Left ventricle myocardium inferior (tissue), 1 donor: ENCODE measurements around the gene GABRG3. TPM values are rescaled to one million over a fixed set of nuclear protein-coding genes. Genes with fewer than 3 reads are reported as not detected.

Source experiments
- DNase-seq: peaks from one replicate; pipeline ENCODE4 v3.0.0-alpha.2; 2020
- H3K27ac ChIP-seq: fragments of 200-600 bp; replicated peaks from 2 replicates; pipeline ENCODE4 v1.8.0; 2021
- H3K27me3 ChIP-seq: fragments of 200-600 bp; 2 replicates; pipeline ENCODE4 v1.8.0; 2021; ENCODE audit warnings: low read depth
- H3K36me3 ChIP-seq: fragments of 200-600 bp; 2 replicates; pipeline ENCODE4 v1.8.0; 2021
- H3K4me1 ChIP-seq: fragments of 200-600 bp; 2 replicates; pipeline ENCODE4 v1.8.0; 2021
- H3K4me3 ChIP-seq: fragments of 200-600 bp; 2 replicates; pipeline ENCODE4 v1.8.0; 2021; ENCODE audit warnings: mild to moderate bottlenecking, moderate library complexity
- H3K9me3 ChIP-seq: fragments of 200-600 bp; replicated peaks from 2 replicates; pipeline ENCODE4 v1.8.0; 2021
- CTCF ChIP-seq: fragments of 200-600 bp; IDR thresholded peaks from 2 replicates; pipeline ENCODE4 v1.8.0; 2021; ENCODE audit warnings: antibody characterized with exemption, mild to moderate bottlenecking, borderline replicate concordance
- intact Hi-C: fragments of 100-400 bp; cut with micrococcal nuclease; formaldehyde crosslinking; loops from one replicate; pipeline ENCODE4 v1.11.0; 2022
- total RNA-seq: library from RNA; stranded (reverse); fragmentation: NEBNext Ultra II Directional; extraction: Animal tissue kit (Norgen Biotek cat#: 25700); gene quantifications from one replicate; pipeline ENCODE4 v1.2.1, GENCODE V29; 2021
- donor health status: DM: no; HTN: yes; CAD: no; lungs with severe emphysema.

Gene GABRG3
- total RNA-seq, 1 donor from 2014 or later, result not detected

GRCh38 chr15:26934848-26935247 lies 36.1 kb upstream of the GABRG3 start:
- intact Hi-C loops, result no loop called here

GRCh38 chr15:26935322-26935721 lies 35.7 kb upstream of the GABRG3 start:
- Histone ChIP-seq H3K27ac (no peak overlapping the region), H3K4me3 (no peak overlapping the region), H3K4me1 (no peaks in the 10 kb centered on the region), H3K9me3 (no peaks in the 10 kb centered on the region), H3K27me3 (peaks cover 6% of the 10 kb centered on the region), H3K36me3 (no peaks in the 10 kb centered on the region)
- TF ChIP-seq CTCF, result no peak
- intact Hi-C loops, result no loop called here
- DNase-seq, result no peak

More at GRCh38 chr15:26934848-26935247, 36.1 kb upstream of the GABRG3 start:
- TF ChIP-seq CTCF, result no peak
- Histone ChIP-seq H3K4me3 (no peak overlapping the region), H3K27ac (no peak overlapping the region), H3K36me3 (no peaks in the 10 kb centered on the region), H3K27me3 (peaks cover 6% of the 10 kb centered on the region), H3K4me1 (no peaks in the 10 kb centered on the region), H3K9me3 (no peaks in the 10 kb centered on the region)
- DNase-seq, result no peak

- Histone ChIP-seq H3K4me1 (no peaks in the 10 kb centered on the region), H3K9me3 (no peaks in the 10 kb centered on the region), H3K36me3 (no peaks in the 10 kb centered on the region), H3K27ac (no peak overlapping the region), H3K4me3 (no peak overlapping the region), H3K27me3 (peaks cover 6% of the 10 kb centered on the region)
- TF ChIP-seq CTCF, result no peak
- intact Hi-C loops, result no loop called here
- no peak for DNase-seq
Measured at GRCh38 chr15:26936502-26936901, 34.5 kb upstream of the GABRG3 start.

- Histone ChIP-seq H3K27ac (no peak overlapping the region), H3K4me3 (no peak overlapping the region), H3K4me1 (no peaks in the 10 kb centered on the region), H3K27me3 (peaks cover 6% of the 10 kb centered on the region), H3K36me3 (no peaks in the 10 kb centered on the region), H3K9me3 (no peaks in the 10 kb centered on the region)
- intact Hi-C loops, result no loop called here
- DNase-seq, result no peak
- no peak for TF ChIP-seq CTCF
Measured at GRCh38 chr15:26937134-26937533, 33.8 kb upstream of the GABRG3 start.

GRCh38 chr15:26939398-26939797 lies 31.6 kb upstream of the GABRG3 start:
- Histone ChIP-seq H3K36me3 (no peaks in the 10 kb centered on the region), H3K4me1 (no peaks in the 10 kb centered on the region), H3K9me3 (no peaks in the 10 kb centered on the region), H3K27ac (no peak overlapping the region), H3K27me3 (peaks cover 6% of the 10 kb centered on the region), H3K4me3 (no peak overlapping the region)
- TF ChIP-seq CTCF, result no peak
- DNase-seq, result no peak
- intact Hi-C loops, result no loop called here

GRCh38 chr15:26941489-26941888 lies 29.5 kb upstream of the GABRG3 start:
- Histone ChIP-seq H3K27me3 (peaks cover 12% of the 10 kb centered on the region), H3K4me1 (no peaks in the 10 kb centered on the region), H3K27ac (no peak overlapping the region), H3K9me3 (no peaks in the 10 kb centered on the region), H3K4me3 (no peak overlapping the region), H3K36me3 (no peaks in the 10 kb centered on the region)
- TF ChIP-seq CTCF, result no peak
- no peak for DNase-seq
- intact Hi-C loops, result no loop called here
